ENCODE measurements around the gene RTN4RL2. TPM values are rescaled to one million over a fixed set of nuclear protein-coding genes. Genes with fewer than 3 reads are reported as not detected.

The RTN4RL2 gene
- total RNA-seq, 2 donors from 2014 or later, result 0.97 to 1.5 TPM

DNA sequence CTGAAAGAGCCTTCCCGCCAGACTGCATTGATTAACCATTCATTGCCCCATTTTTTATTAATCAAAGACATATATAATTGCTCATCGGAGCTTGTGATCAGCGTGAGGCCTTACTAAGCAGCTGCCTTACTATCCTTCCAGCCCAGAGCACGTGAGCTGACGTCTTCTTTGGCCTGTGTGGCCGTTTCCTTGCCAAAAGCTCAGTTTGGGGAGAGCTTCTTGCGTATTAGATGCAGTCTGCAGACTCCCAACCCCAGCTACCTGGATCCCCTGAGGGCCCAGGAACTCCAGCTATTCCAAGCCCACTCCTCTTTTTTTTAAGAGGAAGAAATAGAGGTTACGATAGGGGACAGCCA, 32.6 kb upstream of the RTN4RL2 start:
- TF ChIP-seq, protein P1, sequence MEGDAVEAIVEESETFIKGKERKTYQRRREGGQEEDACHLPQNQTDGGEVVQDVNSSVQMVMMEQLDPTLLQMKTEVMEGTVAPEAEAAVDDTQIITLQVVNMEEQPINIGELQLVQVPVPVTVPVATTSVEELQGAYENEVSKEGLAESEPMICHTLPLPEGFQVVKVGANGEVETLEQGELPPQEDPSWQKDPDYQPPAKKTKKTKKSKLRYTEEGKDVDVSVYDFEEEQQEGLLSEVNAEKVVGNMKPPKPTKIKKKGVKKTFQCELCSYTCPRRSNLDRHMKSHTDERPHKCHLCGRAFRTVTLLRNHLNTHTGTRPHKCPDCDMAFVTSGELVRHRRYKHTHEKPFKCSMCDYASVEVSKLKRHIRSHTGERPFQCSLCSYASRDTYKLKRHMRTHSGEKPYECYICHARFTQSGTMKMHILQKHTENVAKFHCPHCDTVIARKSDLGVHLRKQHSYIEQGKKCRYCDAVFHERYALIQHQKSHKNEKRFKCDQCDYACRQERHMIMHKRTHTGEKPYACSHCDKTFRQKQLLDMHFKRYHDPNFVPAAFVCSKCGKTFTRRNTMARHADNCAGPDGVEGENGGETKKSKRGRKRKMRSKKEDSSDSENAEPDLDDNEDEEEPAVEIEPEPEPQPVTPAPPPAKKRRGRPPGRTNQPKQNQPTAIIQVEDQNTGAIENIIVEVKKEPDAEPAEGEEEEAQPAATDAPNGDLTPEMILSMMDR (conservative IDR thresholded peaks at IDR 0.05), result no peak
- peaks cover 3% of the 10 kb centered on the region for H3K36me3 Mint-ChIP-seq (ENCODE audit: low read depth)
- Histone ChIP-seq H3K9ac (ENCODE audit: extremely low read depth, low read length, poor library complexity, severe bottlenecking) (no peak overlapping the region), H3K4me1 (ENCODE audit: control insufficient read depth, insufficient read depth, low read length) (peaks cover 4% of the 10 kb centered on the region), H3K9me3 (ENCODE audit: control insufficient read depth, low read length) (no peaks in the 10 kb centered on the region), H3K4me3 (ENCODE audit: low read length) (no peak overlapping the region), H3K27me3 (ENCODE audit: control insufficient read depth, insufficient read depth, low read length, poor library complexity, severe bottlenecking) (peaks cover 38% of the 10 kb centered on the region), H3K27ac (ENCODE audit: low read depth, low read length) (no peak overlapping the region), H3K36me3 (ENCODE audit: control insufficient read depth, insufficient read depth, low read length) (no peaks in the 10 kb centered on the region)
- no peak for DNase-seq
- H3K9me3 Mint-ChIP-seq, result no peaks in the 10 kb centered on the region
- H3K4me3 Mint-ChIP-seq, result peak overlapping the region; percentile 61
- peaks cover 19% of the 10 kb centered on the region for H3K4me1 Mint-ChIP-seq
- 95 to 96% methylated on average over 6 to 7 of the region's 8 CpGs for WGBS, 2 experiments (ENCODE audit: insufficient coverage in 1 of 2, insufficient read length in 1 of 2)
- H3K27ac Mint-ChIP-seq, result no peak overlapping the region
- H3K27me3 Mint-ChIP-seq (ENCODE audit: insufficient read depth), result peaks cover 45% of the 10 kb centered on the region

DNA sequence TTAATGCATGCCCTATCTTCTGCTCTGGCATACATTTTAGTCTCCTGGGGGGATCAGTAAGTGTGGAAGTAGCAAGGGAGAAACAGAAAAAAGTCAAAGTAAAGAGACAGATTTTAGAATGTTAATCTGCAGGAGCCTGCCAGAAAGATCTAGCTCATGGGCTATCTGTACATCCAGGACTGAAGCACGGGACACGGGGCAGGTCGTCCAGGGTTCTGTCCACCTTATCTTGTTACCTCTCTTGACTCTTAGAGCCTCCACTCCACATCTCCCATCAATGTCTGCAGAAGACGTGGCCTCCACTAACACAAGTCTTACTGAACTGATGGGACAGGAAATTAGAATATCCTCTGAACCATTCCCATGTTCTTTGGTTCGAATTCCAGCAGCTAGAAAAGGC, 31.7 kb upstream of the RTN4RL2 start:
- H3K9me3 ChIP-seq (ENCODE audit: control insufficient read depth, low read length), result no peaks in the 10 kb centered on the region
- H3K27me3 ChIP-seq (ENCODE audit: control insufficient read depth, insufficient read depth, low read length, poor library complexity, severe bottlenecking), result peaks cover 38% of the 10 kb centered on the region
- Mint-ChIP-seq H3K9me3 (no peaks in the 10 kb centered on the region), H3K36me3 (ENCODE audit: low read depth) (no peaks in the 10 kb centered on the region), H3K4me3 (no peak overlapping the region), H3K27me3 (ENCODE audit: insufficient read depth) (peaks cover 47% of the 10 kb centered on the region), H3K4me1 (peaks cover 19% of the 10 kb centered on the region), H3K27ac (no peak overlapping the region)
- 88 to 96% methylated on average over 5 of the region's 5 CpGs for WGBS, 2 experiments (ENCODE audit: insufficient coverage in 1 of 2, insufficient read length in 1 of 2)
- peaks cover 4% of the 10 kb centered on the region for H3K4me1 ChIP-seq (ENCODE audit: control insufficient read depth, insufficient read depth, low read length)
- DNase-seq, result no peak
- H3K4me3 ChIP-seq (ENCODE audit: low read length), result no peak overlapping the region
- TF ChIP-seq, protein P1 (conservative IDR thresholded peaks at IDR 0.05), result no peak
- H3K9ac ChIP-seq (ENCODE audit: extremely low read depth, low read length, poor library complexity, severe bottlenecking), result no peak overlapping the region
- no peak overlapping the region for H3K27ac ChIP-seq (ENCODE audit: low read depth, low read length)
- H3K36me3 ChIP-seq (ENCODE audit: control insufficient read depth, insufficient read depth, low read length), result no peaks in the 10 kb centered on the region

DNA sequence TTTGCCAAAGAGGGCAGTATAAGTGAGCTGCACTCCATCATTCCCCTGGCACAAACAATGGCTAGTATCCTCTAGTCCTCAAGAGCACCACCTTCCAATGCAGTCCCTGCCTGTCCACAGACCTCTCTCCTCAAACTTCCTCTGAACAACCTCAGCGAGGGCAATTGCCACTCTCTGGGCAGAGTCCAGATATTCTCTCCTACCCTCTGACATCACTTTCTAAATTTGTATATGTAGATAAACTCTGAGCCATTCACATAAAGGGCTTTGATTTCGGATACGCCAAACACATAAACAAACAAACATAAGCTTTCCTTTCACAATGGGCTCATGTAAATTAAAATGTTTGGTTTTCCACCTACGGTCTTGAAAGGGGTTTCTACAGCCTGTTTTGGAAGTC, 30.4 kb upstream of the RTN4RL2 start:
- DNase-seq, result no peak
- Histone ChIP-seq H3K9me3 (ENCODE audit: control insufficient read depth, low read length) (no peaks in the 10 kb centered on the region), H3K4me1 (ENCODE audit: control insufficient read depth, insufficient read depth, low read length) (peaks cover 4% of the 10 kb centered on the region), H3K9ac (ENCODE audit: extremely low read depth, low read length, poor library complexity, severe bottlenecking) (no peak overlapping the region), H3K36me3 (ENCODE audit: control insufficient read depth, insufficient read depth, low read length) (no peaks in the 10 kb centered on the region), H3K27ac (ENCODE audit: low read depth, low read length) (no peak overlapping the region), H3K4me3 (ENCODE audit: low read length) (no peak overlapping the region), H3K27me3 (ENCODE audit: control insufficient read depth, insufficient read depth, low read length, poor library complexity, severe bottlenecking) (peaks cover 40% of the 10 kb centered on the region)
- TF ChIP-seq, protein P1 (conservative IDR thresholded peaks at IDR 0.05), result no peak
- no peak overlapping the region for H3K27ac Mint-ChIP-seq
- WGBS, 2 experiments (ENCODE audit: insufficient coverage in 1 of 2, insufficient read length in 1 of 2), result 0 to 60% methylated on average over 1 to 4 of the region's 4 CpGs
- no peaks in the 10 kb centered on the region for H3K36me3 Mint-ChIP-seq (ENCODE audit: low read depth)
- peaks cover 53% of the 10 kb centered on the region for H3K27me3 Mint-ChIP-seq (ENCODE audit: insufficient read depth)
- H3K4me1 Mint-ChIP-seq, result peaks cover 14% of the 10 kb centered on the region
- H3K9me3 Mint-ChIP-seq, result no peaks in the 10 kb centered on the region
- H3K4me3 Mint-ChIP-seq, result no peak overlapping the region

Measured in endodermal cell (in vitro differentiated cells).